Measurements from ENCODE around the gene ABCC5. TPM values are rescaled to one million over a fixed set of nuclear protein-coding genes. Genes with fewer than 3 reads are reported as not detected.
"Not testable (repeated sequence)": the region's sequence is repeated elsewhere in the genome, so short reads cannot be mapped to it uniquely, and the experiment has no call there.

The ABCC5 gene
- total and polyA plus RNA-seq, 2 experiments from 2014 or later = 68.8 to 92.0 TPM

- Histone ChIP-seq H3K27ac (no peak overlapping the region), H3K4me1 (ENCODE audit: low read depth) (peaks cover 28% of the 10 kb centered on the region), H3K9me3 (ENCODE audit: low read depth) (no peaks in the 10 kb centered on the region), H3K27me3 (no peaks in the 10 kb centered on the region), H3K4me3 (no peak overlapping the region), H3K36me3 (peaks cover 19% of the 10 kb centered on the region)
- TF ChIP-seq, protein P1, sequence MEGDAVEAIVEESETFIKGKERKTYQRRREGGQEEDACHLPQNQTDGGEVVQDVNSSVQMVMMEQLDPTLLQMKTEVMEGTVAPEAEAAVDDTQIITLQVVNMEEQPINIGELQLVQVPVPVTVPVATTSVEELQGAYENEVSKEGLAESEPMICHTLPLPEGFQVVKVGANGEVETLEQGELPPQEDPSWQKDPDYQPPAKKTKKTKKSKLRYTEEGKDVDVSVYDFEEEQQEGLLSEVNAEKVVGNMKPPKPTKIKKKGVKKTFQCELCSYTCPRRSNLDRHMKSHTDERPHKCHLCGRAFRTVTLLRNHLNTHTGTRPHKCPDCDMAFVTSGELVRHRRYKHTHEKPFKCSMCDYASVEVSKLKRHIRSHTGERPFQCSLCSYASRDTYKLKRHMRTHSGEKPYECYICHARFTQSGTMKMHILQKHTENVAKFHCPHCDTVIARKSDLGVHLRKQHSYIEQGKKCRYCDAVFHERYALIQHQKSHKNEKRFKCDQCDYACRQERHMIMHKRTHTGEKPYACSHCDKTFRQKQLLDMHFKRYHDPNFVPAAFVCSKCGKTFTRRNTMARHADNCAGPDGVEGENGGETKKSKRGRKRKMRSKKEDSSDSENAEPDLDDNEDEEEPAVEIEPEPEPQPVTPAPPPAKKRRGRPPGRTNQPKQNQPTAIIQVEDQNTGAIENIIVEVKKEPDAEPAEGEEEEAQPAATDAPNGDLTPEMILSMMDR (IDR thresholded peaks at IDR 0.05; ENCODE audit: low read depth, low read length) = no peak
- DNase-seq (ENCODE audit: low read depth in 1 of 2, low spot score in 1 of 2) = no peak
Measured at GRCh38 chr3:184011937-184012889, 5.5 kb downstream of the ABCC5 start.

DNA sequence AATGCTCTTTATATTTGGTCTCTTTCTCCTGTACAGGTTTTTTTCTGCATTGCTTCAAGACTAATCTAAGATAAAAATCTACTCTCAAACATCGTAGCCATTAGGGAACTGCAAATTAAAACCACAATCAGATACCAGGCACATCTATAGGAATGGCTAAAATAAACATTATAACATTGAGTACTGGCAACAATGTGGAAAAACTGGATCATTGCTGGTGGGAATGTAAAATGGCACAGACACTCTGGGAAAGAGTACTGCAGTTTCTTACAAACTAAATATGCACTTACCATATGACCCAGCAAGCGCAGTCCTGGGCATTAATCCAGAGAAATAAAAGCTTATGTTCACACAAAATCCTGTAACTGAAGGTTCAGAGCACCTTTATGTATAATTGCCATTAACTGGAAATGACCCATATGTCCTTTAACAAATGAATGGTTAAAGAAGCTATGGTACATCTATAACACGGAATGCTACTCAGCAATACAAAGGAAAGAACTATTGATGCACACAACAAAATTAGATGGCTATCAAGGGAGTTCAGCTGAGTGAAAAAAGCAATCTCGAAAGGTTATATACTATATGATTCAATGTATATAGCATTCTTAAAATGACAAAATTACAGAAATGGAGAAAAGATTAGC, 6.3 kb downstream of the ABCC5 start:
- Histone ChIP-seq H3K36me3 (peaks cover 19% of the 10 kb centered on the region), H3K4me3 (no peak overlapping the region), H3K9me3 (ENCODE audit: low read depth) (no peaks in the 10 kb centered on the region), H3K4me1 (ENCODE audit: low read depth) (peaks cover 28% of the 10 kb centered on the region), H3K27ac (no peak overlapping the region), H3K27me3 (no peaks in the 10 kb centered on the region)
- TF ChIP-seq, protein P1 (IDR thresholded peaks at IDR 0.05; ENCODE audit: low read depth, low read length) = no peak
- no peak for DNase-seq (ENCODE audit: low read depth in 1 of 2, low spot score in 1 of 2)

- Histone ChIP-seq H3K27me3 (no peaks in the 10 kb centered on the region), H3K27ac (no peak overlapping the region), H3K4me1 (ENCODE audit: low read depth) (peaks cover 13% of the 10 kb centered on the region), H3K9me3 (ENCODE audit: low read depth) (no peaks in the 10 kb centered on the region), H3K4me3 (no peak overlapping the region), H3K36me3 (peaks cover 12% of the 10 kb centered on the region)
- TF ChIP-seq, protein P1 (IDR thresholded peaks at IDR 0.05; ENCODE audit: low read depth, low read length) = no peak
- DNase-seq (ENCODE audit: low read depth in 1 of 2, low spot score in 1 of 2) = no peak
Measured at GRCh38 chr3:184008161-184008560, 9.5 kb downstream of the ABCC5 start.

GRCh38 chr3:184007143-184007813, 10.4 kb downstream of the ABCC5 start:
- not testable (repeated sequence) for H3K27ac ChIP-seq; H3K4me3 ChIP-seq; H3K9me3 ChIP-seq (ENCODE audit: low read depth); H3K27me3 ChIP-seq; DNase-seq (ENCODE audit: low read depth in 1 of 2, low spot score in 1 of 2)
- peaks cover 13% of the 10 kb centered on the region for H3K4me1 ChIP-seq (ENCODE audit: low read depth)
- peaks cover 10% of the 10 kb centered on the region for H3K36me3 ChIP-seq

- H3K4me1 ChIP-seq (ENCODE audit: low read depth) = peaks cover 13% of the 10 kb centered on the region
- peak overlapping the region; percentile 44 for H3K27ac ChIP-seq
- no peaks in the 10 kb centered on the region for H3K9me3 ChIP-seq (ENCODE audit: low read depth)
- no peak overlapping the region for H3K4me3 ChIP-seq
- TF ChIP-seq, protein P1 (IDR thresholded peaks at IDR 0.05; ENCODE audit: low read depth, low read length) = no peak
- H3K27me3 ChIP-seq = no peaks in the 10 kb centered on the region
- peaks cover 10% of the 10 kb centered on the region for H3K36me3 ChIP-seq
- DNase-seq (ENCODE audit: low read depth in 1 of 2, low spot score in 1 of 2) = peak; percentile 34 to 52
Measured at GRCh38 chr3:184005941-184006507, 11.7 kb downstream of the ABCC5 start.

Measured in cardiac muscle cell (in vitro differentiated cells and primary cell).